Neural cell (in vitro differentiated cells): ENCODE measurements around the gene FBXL15.

ENCODE experiments used
- EP300 ChIP-seq: fragments of 450-650 bp; conservative IDR thresholded peaks from 2 replicates; pipeline ENCODE4 v1.6.1; 2014; ENCODE audit warnings: antibody characterized with exemption, mild to moderate bottlenecking, moderate library complexity; ENCODE audit not compliant: poor library complexity, severe bottlenecking
- EZH2 ChIP-seq: fragments of 200-600, 300-800 bp; shearing (Covaris generic), sonication (generic); IDR thresholded peaks from 2 replicates; pipeline ENCODE4 v1.6.1; 2014; ENCODE audit warnings: antibody characterized with exemption, low read length, borderline replicate concordance, mild to moderate bottlenecking; ENCODE audit not compliant: insufficient read depth, poor library complexity, severe bottlenecking
- POLR2AphosphoS5 ChIP-seq: IDR thresholded peaks from 2 replicates; pipeline ENCODE4 v1.6.1; 2012
- RAD21 ChIP-seq: fragments of 450-650 bp; conservative IDR thresholded peaks from 2 replicates; pipeline ENCODE4 v1.6.1; 2014; ENCODE audit warnings: antibody characterized with exemption, mild to moderate bottlenecking, moderate library complexity
- SMC3 ChIP-seq: fragments of 450-650 bp; conservative IDR thresholded peaks from 2 replicates; pipeline ENCODE4 v1.6.1; 2014; ENCODE audit warnings: antibody characterized with exemption, mild to moderate bottlenecking, moderate library complexity; ENCODE audit not compliant: poor library complexity
- TAF1 ChIP-seq: IDR thresholded peaks from 2 replicates; pipeline ENCODE4 v1.6.1; 2012; ENCODE audit warnings: low read depth
- TF ChIP-seq, protein P1 (sequence below): fragments of 450-650 bp; IDR thresholded peaks from 2 replicates; pipeline ENCODE4 v1.5.1; 2014; ENCODE audit warnings: antibody characterized with exemption, mild to moderate bottlenecking, moderate library complexity; ENCODE audit not compliant: poor library complexity, severe bottlenecking
- TF ChIP-seq, protein P2 (sequence below): IDR thresholded peaks from 2 replicates; pipeline ENCODE4 v1.6.1; 2012; ENCODE audit warnings: borderline replicate concordance

DNA sequence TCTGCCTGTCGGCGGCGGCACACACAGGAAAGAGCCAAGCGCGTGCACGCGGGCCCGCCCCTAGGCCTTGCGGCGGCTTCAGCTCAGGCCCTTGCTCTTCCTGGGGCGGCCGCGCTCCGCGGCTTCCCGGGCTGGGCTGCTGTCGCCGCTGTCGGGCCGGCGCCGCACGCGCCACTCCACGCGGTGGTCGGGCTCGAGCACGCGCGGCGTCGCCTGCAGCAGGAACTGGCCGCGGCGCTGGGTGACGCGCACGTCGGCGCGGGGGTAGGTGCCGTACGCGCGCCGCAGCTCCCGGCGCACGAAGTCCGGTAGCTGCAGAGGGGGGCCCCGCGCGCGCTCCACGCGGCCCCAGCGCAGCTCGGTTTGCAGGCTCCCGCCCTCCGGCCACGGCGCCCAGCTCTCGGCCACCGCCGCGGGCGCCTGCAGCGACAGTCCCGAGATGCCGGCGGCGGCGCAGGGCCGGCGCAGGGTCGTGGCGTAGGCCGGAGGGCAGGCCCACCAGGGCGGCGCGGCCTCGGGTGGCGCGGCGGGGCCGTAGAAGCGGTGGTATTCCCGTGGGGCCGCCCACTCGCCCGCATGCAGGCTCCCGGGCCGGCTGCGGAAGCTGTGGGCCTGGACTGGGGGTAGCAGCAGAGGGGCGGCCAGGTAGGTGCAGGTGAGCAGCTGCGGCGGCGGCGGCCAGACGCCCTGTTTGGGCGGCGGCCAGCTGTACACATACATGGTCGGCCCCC is 29.9 kb downstream of the FBXL15 start:
- TF ChIP-seq, protein P1, sequence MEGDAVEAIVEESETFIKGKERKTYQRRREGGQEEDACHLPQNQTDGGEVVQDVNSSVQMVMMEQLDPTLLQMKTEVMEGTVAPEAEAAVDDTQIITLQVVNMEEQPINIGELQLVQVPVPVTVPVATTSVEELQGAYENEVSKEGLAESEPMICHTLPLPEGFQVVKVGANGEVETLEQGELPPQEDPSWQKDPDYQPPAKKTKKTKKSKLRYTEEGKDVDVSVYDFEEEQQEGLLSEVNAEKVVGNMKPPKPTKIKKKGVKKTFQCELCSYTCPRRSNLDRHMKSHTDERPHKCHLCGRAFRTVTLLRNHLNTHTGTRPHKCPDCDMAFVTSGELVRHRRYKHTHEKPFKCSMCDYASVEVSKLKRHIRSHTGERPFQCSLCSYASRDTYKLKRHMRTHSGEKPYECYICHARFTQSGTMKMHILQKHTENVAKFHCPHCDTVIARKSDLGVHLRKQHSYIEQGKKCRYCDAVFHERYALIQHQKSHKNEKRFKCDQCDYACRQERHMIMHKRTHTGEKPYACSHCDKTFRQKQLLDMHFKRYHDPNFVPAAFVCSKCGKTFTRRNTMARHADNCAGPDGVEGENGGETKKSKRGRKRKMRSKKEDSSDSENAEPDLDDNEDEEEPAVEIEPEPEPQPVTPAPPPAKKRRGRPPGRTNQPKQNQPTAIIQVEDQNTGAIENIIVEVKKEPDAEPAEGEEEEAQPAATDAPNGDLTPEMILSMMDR, result peak; percentile 41
- TF ChIP-seq EZH2, result no peak
- TF ChIP-seq SMC3, result peak; percentile 30
- TF ChIP-seq POLR2AphosphoS5, result peak; percentile 78
- TF ChIP-seq RAD21, result peak; percentile 28
- TF ChIP-seq EP300, result peak; percentile 38
- TF ChIP-seq, protein P2, sequence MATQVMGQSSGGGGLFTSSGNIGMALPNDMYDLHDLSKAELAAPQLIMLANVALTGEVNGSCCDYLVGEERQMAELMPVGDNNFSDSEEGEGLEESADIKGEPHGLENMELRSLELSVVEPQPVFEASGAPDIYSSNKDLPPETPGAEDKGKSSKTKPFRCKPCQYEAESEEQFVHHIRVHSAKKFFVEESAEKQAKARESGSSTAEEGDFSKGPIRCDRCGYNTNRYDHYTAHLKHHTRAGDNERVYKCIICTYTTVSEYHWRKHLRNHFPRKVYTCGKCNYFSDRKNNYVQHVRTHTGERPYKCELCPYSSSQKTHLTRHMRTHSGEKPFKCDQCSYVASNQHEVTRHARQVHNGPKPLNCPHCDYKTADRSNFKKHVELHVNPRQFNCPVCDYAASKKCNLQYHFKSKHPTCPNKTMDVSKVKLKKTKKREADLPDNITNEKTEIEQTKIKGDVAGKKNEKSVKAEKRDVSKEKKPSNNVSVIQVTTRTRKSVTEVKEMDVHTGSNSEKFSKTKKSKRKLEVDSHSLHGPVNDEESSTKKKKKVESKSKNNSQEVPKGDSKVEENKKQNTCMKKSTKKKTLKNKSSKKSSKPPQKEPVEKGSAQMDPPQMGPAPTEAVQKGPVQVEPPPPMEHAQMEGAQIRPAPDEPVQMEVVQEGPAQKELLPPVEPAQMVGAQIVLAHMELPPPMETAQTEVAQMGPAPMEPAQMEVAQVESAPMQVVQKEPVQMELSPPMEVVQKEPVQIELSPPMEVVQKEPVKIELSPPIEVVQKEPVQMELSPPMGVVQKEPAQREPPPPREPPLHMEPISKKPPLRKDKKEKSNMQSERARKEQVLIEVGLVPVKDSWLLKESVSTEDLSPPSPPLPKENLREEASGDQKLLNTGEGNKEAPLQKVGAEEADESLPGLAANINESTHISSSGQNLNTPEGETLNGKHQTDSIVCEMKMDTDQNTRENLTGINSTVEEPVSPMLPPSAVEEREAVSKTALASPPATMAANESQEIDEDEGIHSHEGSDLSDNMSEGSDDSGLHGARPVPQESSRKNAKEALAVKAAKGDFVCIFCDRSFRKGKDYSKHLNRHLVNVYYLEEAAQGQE, result no peak
- no peak for TF ChIP-seq TAF1
